Measurements from ENCODE around the gene MFAP1.

GRCh38 chr15:43774062-43774461, 50.4 kb downstream of the MFAP1 start:
- TF ChIP-seq GATA2 (IDR thresholded peaks at IDR 0.05; ENCODE audit: low read depth, low read length), result no peak
- TF ChIP-seq GATA3 (IDR thresholded peaks at IDR 0.05; ENCODE audit: low read depth, low read length), result no peak
